ENCODE data around the gene TFAP2D.

TFAP2D gene

GRCh38 chr6:50742161-50742560 is 28.8 kb downstream of the TFAP2D start:
- Histone ChIP-seq H2BK5ac (ENCODE audit: low read length) (no peak overlapping the region), H3K18ac (ENCODE audit: low read length) (no peak overlapping the region), H3K4me2 (ENCODE audit: low read length) (no peak overlapping the region), H3K23ac (ENCODE audit: low read length) (no peak overlapping the region), H3K36me3 (ENCODE audit: control insufficient read depth, insufficient read depth, low read length) (no peaks in the 10 kb centered on the region), H3K27ac (ENCODE audit: low read depth, low read length) (no peak overlapping the region), H2BK120ac (ENCODE audit: low read depth, low read length) (no peak overlapping the region), H3K79me2 (ENCODE audit: control insufficient read depth, insufficient read depth, low read length) (no peaks in the 10 kb centered on the region), H2AK5ac (ENCODE audit: low read length) (no peak overlapping the region), H2BK15ac (replicated peaks; ENCODE audit: low read depth) (no peak overlapping the region), H3K4me1 (ENCODE audit: control insufficient read depth, low read depth, low read length) (no peaks in the 10 kb centered on the region), H3K4me3 (ENCODE audit: low read length) (no peak overlapping the region), H4K5ac (ENCODE audit: low read length) (no peak overlapping the region), H3K9ac (ENCODE audit: low read length) (no peak overlapping the region), H3K27me3 (ENCODE audit: insufficient read depth, low read length, poor library complexity) (no peaks in the 10 kb centered on the region), H3K79me1 (ENCODE audit: low read length) (no peaks in the 10 kb centered on the region), H3K56ac (ENCODE audit: low read length) (no peak overlapping the region), H3K4ac (ENCODE audit: low read depth, low read length) (no peak overlapping the region), H4K8ac (ENCODE audit: low read depth, low read length) (no peak overlapping the region)
- DNase-seq, result no peak
- WGBS (ENCODE audit: extremely low coverage, insufficient coverage, low lambda C conversion rate), result no CpG with 5 or more reads among the region's 3 CpGs

- Histone ChIP-seq H2BK15ac (replicated peaks; ENCODE audit: low read depth) (no peak overlapping the region), H3K36me3 (ENCODE audit: control insufficient read depth, insufficient read depth, low read length) (no peaks in the 10 kb centered on the region), H3K4me1 (ENCODE audit: control insufficient read depth, low read depth, low read length) (no peaks in the 10 kb centered on the region), H3K79me1 (ENCODE audit: low read length) (no peaks in the 10 kb centered on the region), H3K18ac (ENCODE audit: low read length) (no peak overlapping the region), H2BK5ac (ENCODE audit: low read length) (no peak overlapping the region), H3K79me2 (ENCODE audit: control insufficient read depth, insufficient read depth, low read length) (no peaks in the 10 kb centered on the region), H3K4me3 (ENCODE audit: low read length) (no peak overlapping the region), H2BK120ac (ENCODE audit: low read depth, low read length) (no peak overlapping the region), H3K23ac (ENCODE audit: low read length) (no peak overlapping the region), H4K5ac (ENCODE audit: low read length) (no peak overlapping the region), H3K9ac (ENCODE audit: low read length) (no peak overlapping the region), H3K27me3 (ENCODE audit: insufficient read depth, low read length, poor library complexity) (no peaks in the 10 kb centered on the region), H3K56ac (ENCODE audit: low read length) (no peak overlapping the region), H4K8ac (ENCODE audit: low read depth, low read length) (no peak overlapping the region), H3K27ac (ENCODE audit: low read depth, low read length) (no peak overlapping the region), H3K4ac (ENCODE audit: low read depth, low read length) (no peak overlapping the region), H2AK5ac (ENCODE audit: low read length) (no peak overlapping the region), H3K4me2 (ENCODE audit: low read length) (no peak overlapping the region)
- DNase-seq, result no peak
- no CpG with 5 or more reads among the region's 3 CpGs for WGBS (ENCODE audit: extremely low coverage, insufficient coverage, low lambda C conversion rate)
Observed at GRCh38 chr6:50744976-50745375, 31.6 kb downstream of the TFAP2D start.

- no peak overlapping the region for H2AK5ac ChIP-seq (ENCODE audit: low read length)
- no peak overlapping the region for H4K8ac ChIP-seq (ENCODE audit: low read depth, low read length)
- no peak overlapping the region for H2BK120ac ChIP-seq (ENCODE audit: low read depth, low read length)
- H4K5ac ChIP-seq (ENCODE audit: low read length), result no peak overlapping the region
- no peaks in the 10 kb centered on the region for H3K79me1 ChIP-seq (ENCODE audit: low read length)
- no peak overlapping the region for H3K4me3 ChIP-seq (ENCODE audit: low read length)
- H3K4me2 ChIP-seq (ENCODE audit: low read length), result no peak overlapping the region
- DNase-seq, result no peak
- H3K9ac ChIP-seq (ENCODE audit: low read length), result no peak overlapping the region
- no peak overlapping the region for H3K23ac ChIP-seq (ENCODE audit: low read length)
- no peak overlapping the region for H3K56ac ChIP-seq (ENCODE audit: low read length)
- no peak overlapping the region for H3K4ac ChIP-seq (ENCODE audit: low read depth, low read length)
- no peak overlapping the region for H2BK15ac ChIP-seq (replicated peaks; ENCODE audit: low read depth)
- H2BK5ac ChIP-seq (ENCODE audit: low read length), result no peak overlapping the region
- no peak overlapping the region for H3K27ac ChIP-seq (ENCODE audit: low read depth, low read length)
- H3K27me3 ChIP-seq (ENCODE audit: insufficient read depth, low read length, poor library complexity), result no peaks in the 10 kb centered on the region
- no peaks in the 10 kb centered on the region for H3K36me3 ChIP-seq (ENCODE audit: control insufficient read depth, insufficient read depth, low read length)
- H3K79me2 ChIP-seq (ENCODE audit: control insufficient read depth, insufficient read depth, low read length), result no peaks in the 10 kb centered on the region
- H3K4me1 ChIP-seq (ENCODE audit: control insufficient read depth, low read depth, low read length), result no peaks in the 10 kb centered on the region
- H3K18ac ChIP-seq (ENCODE audit: low read length), result no peak overlapping the region
- WGBS (ENCODE audit: extremely low coverage, insufficient coverage, low lambda C conversion rate), result no CpG with 5 or more reads among the region's 3 CpGs
Observed at GRCh38 chr6:50762798-50763197, 49.5 kb downstream of the TFAP2D start.

- no peak overlapping the region for H3K9ac ChIP-seq (ENCODE audit: low read length)
- H3K79me1 ChIP-seq (ENCODE audit: low read length), result no peaks in the 10 kb centered on the region
- H3K4ac ChIP-seq (ENCODE audit: low read depth, low read length), result no peak overlapping the region
- no peak for DNase-seq
- no peak overlapping the region for H4K5ac ChIP-seq (ENCODE audit: low read length)
- no peak overlapping the region for H4K8ac ChIP-seq (ENCODE audit: low read depth, low read length)
- no peak overlapping the region for H3K56ac ChIP-seq (ENCODE audit: low read length)
- H3K23ac ChIP-seq (ENCODE audit: low read length), result no peak overlapping the region
- H3K4me1 ChIP-seq (ENCODE audit: control insufficient read depth, low read depth, low read length), result no peaks in the 10 kb centered on the region
- H3K4me2 ChIP-seq (ENCODE audit: low read length), result no peak overlapping the region
- H3K27ac ChIP-seq (ENCODE audit: low read depth, low read length), result no peak overlapping the region
- no peak overlapping the region for H2BK5ac ChIP-seq (ENCODE audit: low read length)
- no peaks in the 10 kb centered on the region for H3K79me2 ChIP-seq (ENCODE audit: control insufficient read depth, insufficient read depth, low read length)
- H2BK15ac ChIP-seq (replicated peaks; ENCODE audit: low read depth), result no peak overlapping the region
- no peak overlapping the region for H3K18ac ChIP-seq (ENCODE audit: low read length)
- no peak overlapping the region for H2BK120ac ChIP-seq (ENCODE audit: low read depth, low read length)
- no peak overlapping the region for H3K4me3 ChIP-seq (ENCODE audit: low read length)
- no peaks in the 10 kb centered on the region for H3K36me3 ChIP-seq (ENCODE audit: control insufficient read depth, insufficient read depth, low read length)
- H2AK5ac ChIP-seq (ENCODE audit: low read length), result no peak overlapping the region
- no peaks in the 10 kb centered on the region for H3K27me3 ChIP-seq (ENCODE audit: insufficient read depth, low read length, poor library complexity)
Observed at GRCh38 chr6:50778696-50779095, 65.4 kb downstream of the TFAP2D start.

- Histone ChIP-seq H3K4me1 (ENCODE audit: control insufficient read depth, low read depth, low read length) (no peaks in the 10 kb centered on the region), H3K79me1 (ENCODE audit: low read length) (no peaks in the 10 kb centered on the region), H4K8ac (ENCODE audit: low read depth, low read length) (no peak overlapping the region), H2BK5ac (ENCODE audit: low read length) (no peak overlapping the region), H3K9ac (ENCODE audit: low read length) (no peak overlapping the region), H3K27me3 (ENCODE audit: insufficient read depth, low read length, poor library complexity) (no peaks in the 10 kb centered on the region), H3K4me2 (ENCODE audit: low read length) (no peak overlapping the region), H2AK5ac (ENCODE audit: low read length) (no peak overlapping the region), H3K4ac (ENCODE audit: low read depth, low read length) (no peak overlapping the region), H3K4me3 (ENCODE audit: low read length) (no peak overlapping the region), H3K23ac (ENCODE audit: low read length) (no peak overlapping the region), H3K36me3 (ENCODE audit: control insufficient read depth, insufficient read depth, low read length) (no peaks in the 10 kb centered on the region), H3K18ac (ENCODE audit: low read length) (no peak overlapping the region), H4K5ac (ENCODE audit: low read length) (no peak overlapping the region), H3K56ac (ENCODE audit: low read length) (no peak overlapping the region), H3K27ac (ENCODE audit: low read depth, low read length) (no peak overlapping the region), H3K79me2 (ENCODE audit: control insufficient read depth, insufficient read depth, low read length) (no peaks in the 10 kb centered on the region), H2BK120ac (ENCODE audit: low read depth, low read length) (no peak overlapping the region), H2BK15ac (replicated peaks; ENCODE audit: low read depth) (no peak overlapping the region)
- no peak for DNase-seq
- WGBS (ENCODE audit: extremely low coverage, insufficient coverage, low lambda C conversion rate), result 100% methylated on average over 2 of the region's 5 CpGs
Observed at GRCh38 chr6:50780382-50780781, 67.1 kb downstream of the TFAP2D start.

GRCh38 chr6:50785921-50786320 is 72.6 kb downstream of the TFAP2D start:
- no peaks in the 10 kb centered on the region for H3K27me3 ChIP-seq (ENCODE audit: insufficient read depth, low read length, poor library complexity)
- H2BK15ac ChIP-seq (replicated peaks; ENCODE audit: low read depth), result no peak overlapping the region
- no peak overlapping the region for H3K27ac ChIP-seq (ENCODE audit: low read depth, low read length)
- DNase-seq, result peak; percentile 60
- no peak overlapping the region for H3K23ac ChIP-seq (ENCODE audit: low read length)
- H3K9ac ChIP-seq (ENCODE audit: low read length), result no peak overlapping the region
- no peak overlapping the region for H2AK5ac ChIP-seq (ENCODE audit: low read length)
- H2BK120ac ChIP-seq (ENCODE audit: low read depth, low read length), result no peak overlapping the region
- H2BK5ac ChIP-seq (ENCODE audit: low read length), result no peak overlapping the region
- no peaks in the 10 kb centered on the region for H3K79me2 ChIP-seq (ENCODE audit: control insufficient read depth, insufficient read depth, low read length)
- H3K4me1 ChIP-seq (ENCODE audit: control insufficient read depth, low read depth, low read length), result no peaks in the 10 kb centered on the region
- H4K8ac ChIP-seq (ENCODE audit: low read depth, low read length), result no peak overlapping the region
- H3K36me3 ChIP-seq (ENCODE audit: control insufficient read depth, insufficient read depth, low read length), result no peaks in the 10 kb centered on the region
- no peaks in the 10 kb centered on the region for H3K79me1 ChIP-seq (ENCODE audit: low read length)
- H4K5ac ChIP-seq (ENCODE audit: low read length), result no peak overlapping the region
- no peak overlapping the region for H3K4me2 ChIP-seq (ENCODE audit: low read length)
- WGBS (ENCODE audit: extremely low coverage, insufficient coverage, low lambda C conversion rate), result no CpG with 5 or more reads among the region's 1 CpG
- H3K18ac ChIP-seq (ENCODE audit: low read length), result no peak overlapping the region
- H3K4ac ChIP-seq (ENCODE audit: low read depth, low read length), result no peak overlapping the region
- H3K56ac ChIP-seq (ENCODE audit: low read length), result no peak overlapping the region
- H3K4me3 ChIP-seq (ENCODE audit: low read length), result no peak overlapping the region

Data from mesendoderm (in vitro differentiated cells).